Frontal cortex (tissue), 4 donors: ENCODE data around the gene DNAH17. TPM values are rescaled to one million over a fixed set of nuclear protein-coding genes. Genes with fewer than 3 reads are reported as not detected.

Experiments
- DNase-seq, 2 donors: peaks; one replicate each; pipeline ENCODE4 v3.0.0; 2012; ENCODE audit warnings: low spot score in 2 of 2
- FAIRE-seq: peaks from 2 replicates; lab custom pipeline; 2012; peaks lifted over from hg19 to GRCh38; lab: Jason Lieb, UNC
- total RNA-seq: library from RNA; depleted of rRNA; stranded (reverse); fragments of >200 nt; gene quantifications from one replicate; pipeline ENCODE4 v1.2.3, GENCODE V29; 2014
- donor health status: control.
- donor health status: control.
- donor health status: control.

The DNAH17 gene
- total RNA-seq, 1 donor from 2014 or later = under 0.01 TPM

- DNase-seq = no peak
- FAIRE-seq = no peak
These were observed 4.1 kb upstream of the DNAH17 start for GRCh38 chr17:78581304-78581703.

DNA sequence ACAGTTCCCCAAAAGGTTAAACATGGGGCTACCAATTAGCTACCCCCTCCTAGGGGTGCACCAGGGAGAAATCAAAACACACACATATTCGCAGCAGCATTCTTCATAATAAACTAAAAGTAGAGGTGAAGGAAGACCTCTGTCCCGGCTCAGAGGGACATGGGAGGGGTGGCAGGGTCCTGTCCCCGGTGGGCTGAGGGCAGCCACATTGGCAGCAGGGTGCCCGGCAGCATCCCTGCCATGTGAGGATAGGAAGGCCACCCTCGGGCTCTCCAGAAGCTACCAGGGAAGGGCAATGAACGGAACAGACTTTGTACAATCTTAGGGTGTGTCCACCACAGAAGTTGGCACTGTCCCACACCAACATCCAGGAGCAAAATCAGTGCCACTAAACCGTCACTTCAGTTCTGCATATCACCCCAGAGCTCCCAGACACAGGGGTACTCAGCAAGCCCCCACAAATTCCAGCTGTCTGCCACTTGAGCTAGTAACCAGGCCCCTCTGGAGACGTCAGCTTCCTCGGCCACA, 3.1 kb upstream of the DNAH17 start:
- FAIRE-seq (no peak), DNase-seq (no peak)

DNA sequence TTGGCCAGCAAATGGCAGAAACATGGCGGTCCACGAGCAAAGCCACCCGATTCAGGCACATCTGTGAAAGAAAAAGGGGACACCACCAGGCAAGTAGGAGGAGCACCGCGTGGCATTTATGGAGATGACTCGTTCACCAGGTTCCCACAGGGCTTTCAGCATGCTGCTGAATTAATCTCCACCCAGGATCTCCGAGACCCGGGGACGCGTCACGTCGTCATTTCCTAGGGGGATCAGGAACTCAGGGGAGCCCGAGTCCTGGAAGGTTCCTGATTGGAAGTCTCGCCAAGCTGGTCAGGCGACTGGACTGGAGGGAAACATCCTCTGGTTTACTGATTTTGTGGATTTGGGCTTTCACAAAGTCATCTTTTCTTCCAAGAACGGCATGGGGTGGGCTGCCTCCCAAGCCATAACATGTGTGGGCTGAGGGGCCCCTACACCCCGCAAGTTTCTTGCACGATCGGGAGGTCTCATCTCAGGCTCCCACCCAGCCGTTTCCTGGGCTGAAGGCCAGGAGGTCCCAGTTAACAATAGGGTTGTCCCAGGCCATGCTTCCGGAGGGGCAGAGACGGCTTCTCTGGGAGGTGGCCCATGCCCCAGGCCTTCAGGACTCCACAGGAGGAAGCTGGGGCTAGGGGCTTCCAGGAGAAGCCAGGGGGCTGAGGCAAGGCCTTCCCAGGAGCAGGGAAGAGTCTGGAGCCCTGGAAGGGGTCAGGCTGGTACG, 645 bp downstream of the DNAH17 start:
- no peak for DNase-seq
- FAIRE-seq = no peak

- no peak for DNase-seq
- FAIRE-seq = no peak
These were observed 1.3 kb downstream of the DNAH17 start for GRCh38 chr17:78575899-78576298.

- DNase-seq (no peak), FAIRE-seq (no peak)
These were observed 1.9 kb downstream of the DNAH17 start for GRCh38 chr17:78575340-78575739.

GRCh38 chr17:78573955-78574354, 3.2 kb downstream of the DNAH17 start:
- DNase-seq (no peak), FAIRE-seq (no peak)

GRCh38 chr17:78572239-78573205, 4.7 kb downstream of the DNAH17 start:
- FAIRE-seq (no peak), DNase-seq (no peak)

- no peak for FAIRE-seq
These were observed 5.9 kb downstream of the DNAH17 start for GRCh38 chr17:78571329-78571728.

GRCh38 chr17:78568494-78569115, 8.6 kb downstream of the DNAH17 start:
- FAIRE-seq = no peak

More at GRCh38 chr17:78571329-78571728, 5.9 kb downstream of the DNAH17 start:
- no peak for DNase-seq

GRCh38 chr17:78567991-78568390, 9.2 kb downstream of the DNAH17 start:
- DNase-seq = no peak
- no peak for FAIRE-seq

More at GRCh38 chr17:78568494-78569115, 8.6 kb downstream of the DNAH17 start:
- no peak for DNase-seq

- FAIRE-seq = no peak
- DNase-seq = no peak
These were observed 10.2 kb downstream of the DNAH17 start for GRCh38 chr17:78566947-78567346.

DNA sequence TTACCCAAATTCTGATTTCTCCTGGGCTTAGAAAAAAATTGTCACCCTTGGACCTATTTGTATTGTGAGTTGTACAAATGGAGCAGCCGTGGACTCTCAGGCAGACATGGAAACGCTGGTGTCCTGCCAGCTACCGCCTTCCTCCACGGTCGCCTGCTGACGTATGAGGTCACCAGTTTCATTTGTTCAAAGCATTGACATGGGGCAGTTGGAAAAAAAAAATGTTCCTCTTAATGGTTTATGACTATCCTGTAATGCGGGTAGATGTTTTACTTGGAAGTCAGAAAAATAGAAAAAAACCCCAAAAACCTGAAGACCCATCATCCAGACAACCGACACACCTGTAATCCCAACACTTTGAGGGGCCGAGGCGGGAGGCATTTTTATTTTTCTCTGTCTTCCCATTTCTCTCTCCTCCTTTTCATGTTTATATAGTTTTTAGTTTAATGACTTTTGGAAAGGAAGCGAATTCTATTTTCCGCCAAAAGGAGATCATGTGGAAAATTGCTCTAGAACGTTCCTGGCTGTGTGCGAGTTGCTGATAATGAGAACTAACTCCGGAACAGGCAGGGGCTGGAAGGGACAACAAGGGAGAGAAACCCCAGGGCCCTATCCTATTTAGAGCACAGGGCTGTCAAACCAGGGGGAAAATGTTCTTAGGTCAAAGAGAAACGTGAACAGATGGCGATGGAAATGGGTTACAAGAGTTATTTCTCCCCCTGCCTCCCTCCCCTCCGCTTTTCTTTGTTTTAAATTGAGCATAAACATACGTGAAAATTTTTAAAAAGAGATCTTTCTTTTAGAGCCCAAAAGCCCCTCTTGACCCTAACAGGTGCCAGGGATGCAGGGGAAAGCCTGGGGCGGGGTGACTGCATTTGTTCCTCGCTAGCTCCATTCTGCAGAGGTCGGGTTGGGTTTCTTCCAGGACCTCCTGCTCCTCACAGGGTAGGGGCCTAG, 13.7 kb downstream of the DNAH17 start:
- DNase-seq = no peak
- FAIRE-seq = no peak

DNA sequence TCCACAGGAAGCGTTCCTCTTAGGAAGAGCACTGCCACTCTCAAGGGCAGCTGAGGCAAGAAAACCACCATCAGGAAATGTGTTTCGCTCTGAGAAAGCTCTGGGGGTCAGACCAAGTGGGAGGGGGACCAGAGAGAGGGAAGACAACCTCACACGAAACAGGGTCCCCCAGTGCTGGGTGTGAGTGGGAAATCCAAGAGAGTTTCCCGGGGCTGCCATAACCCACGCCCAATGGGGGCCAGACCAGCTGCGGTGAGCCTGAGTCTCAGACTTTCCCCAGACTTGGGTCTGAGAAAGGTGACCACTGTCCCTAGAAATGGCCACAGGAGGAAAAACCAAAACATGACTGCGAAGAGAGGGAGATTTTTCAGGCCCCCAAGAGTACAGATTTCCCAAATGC, 14.5 kb downstream of the DNAH17 start:
- FAIRE-seq = no peak
- DNase-seq = no peak

DNA sequence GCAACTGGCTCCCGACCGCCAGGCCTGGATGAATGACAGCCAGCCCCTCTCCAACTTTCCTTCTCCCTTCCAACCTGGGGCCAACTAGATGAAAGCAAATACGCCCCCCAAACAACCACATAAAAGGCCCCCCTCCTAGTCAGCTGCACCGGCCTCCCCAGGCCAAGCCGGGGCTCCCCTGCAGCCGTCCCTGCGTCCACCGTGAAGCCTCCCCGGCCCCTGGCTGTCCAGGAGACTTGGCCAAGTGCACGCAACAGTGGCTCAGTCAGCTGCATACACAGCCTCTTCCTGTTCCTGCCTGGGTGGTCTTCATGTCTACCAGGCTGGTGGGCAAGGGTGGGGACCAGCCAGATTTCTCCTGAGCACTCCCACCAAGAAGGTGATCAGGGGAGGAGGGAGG, 16.0 kb downstream of the DNAH17 start:
- DNase-seq (no peak), FAIRE-seq (no peak)

- DNase-seq (no peak), FAIRE-seq (no peak)
These were observed 16.5 kb downstream of the DNAH17 start for GRCh38 chr17:78560731-78561130.

DNA sequence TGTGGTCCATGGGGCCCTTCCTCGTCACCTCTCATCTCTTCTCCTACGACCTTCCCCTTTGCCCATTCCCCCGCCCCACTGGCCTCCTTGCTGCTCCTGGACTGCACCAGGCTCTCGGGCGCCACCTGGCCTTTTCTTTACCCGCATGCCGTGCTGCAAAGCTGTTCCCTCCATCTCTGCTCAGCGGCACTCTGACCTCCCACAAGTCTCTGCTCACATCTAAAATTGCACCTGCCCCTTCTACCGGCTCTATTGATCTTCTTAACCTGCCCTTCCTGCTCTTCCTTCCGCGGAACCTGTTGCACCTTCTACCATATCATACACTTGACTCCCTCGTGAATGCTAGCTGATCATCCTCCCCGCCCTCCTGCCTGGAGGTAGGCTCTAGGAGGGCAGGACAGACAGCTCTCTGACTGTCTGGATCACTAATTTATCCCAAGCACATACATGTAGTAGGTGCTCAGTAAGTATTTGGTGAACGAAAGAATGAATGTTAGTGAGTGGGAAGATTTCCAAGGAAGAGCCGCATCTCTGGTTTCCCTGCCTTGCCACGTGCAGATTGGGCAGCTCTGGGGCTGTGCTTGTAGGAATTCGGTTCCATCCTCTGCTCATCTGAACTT, 17.3 kb downstream of the DNAH17 start:
- FAIRE-seq = no peak
- DNase-seq = no peak

DNA sequence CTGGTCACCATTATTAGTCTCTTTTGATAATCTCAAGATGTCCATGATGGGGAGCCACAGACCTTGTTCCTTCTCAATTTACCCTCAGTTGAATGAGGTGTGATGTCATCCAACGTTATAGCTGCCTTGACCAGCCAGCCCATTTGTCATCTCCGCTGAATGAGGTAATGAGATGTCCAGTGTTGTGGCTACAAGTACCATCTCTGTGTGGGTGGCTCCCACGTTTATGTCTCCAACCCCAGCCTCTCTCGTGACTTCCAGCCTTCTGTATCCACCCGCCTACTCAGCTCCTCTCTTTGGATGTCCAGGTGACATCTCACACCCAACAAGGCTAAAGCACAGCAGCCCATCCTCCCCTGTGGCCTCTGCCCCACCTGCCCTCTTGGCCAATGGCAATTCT, 18.2 kb downstream of the DNAH17 start:
- DNase-seq (no peak), FAIRE-seq (no peak)

DNA sequence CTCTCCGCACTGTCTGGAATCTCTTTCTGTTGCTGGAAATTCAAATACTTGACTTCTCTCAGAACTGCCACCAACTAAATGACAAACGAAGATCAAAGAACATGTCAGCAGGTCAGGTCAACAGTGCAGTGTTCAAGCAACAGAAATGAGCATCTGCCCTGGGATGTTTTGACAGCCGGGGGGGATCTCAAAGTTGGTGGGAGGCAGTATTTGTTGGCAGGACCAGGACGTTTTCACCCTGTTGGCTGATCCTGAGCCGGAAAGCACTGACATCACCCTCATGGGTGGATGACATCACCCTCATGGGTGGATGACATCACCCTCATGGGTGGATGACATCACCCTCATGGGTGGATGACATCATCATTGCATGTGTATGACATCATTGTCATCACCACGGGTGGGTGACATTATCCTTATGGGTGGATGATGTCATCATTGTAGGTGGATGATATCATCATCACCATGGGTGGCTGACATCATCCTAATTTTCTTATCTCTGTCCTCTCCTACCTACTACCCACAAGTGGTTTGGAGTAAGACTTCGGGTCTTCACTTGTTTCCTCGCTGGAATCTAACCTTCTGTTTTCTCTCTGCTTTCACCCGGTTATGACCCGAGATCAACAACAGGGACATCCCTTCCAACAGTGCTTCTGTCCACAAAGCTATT, 18.9 kb downstream of the DNAH17 start:
- peak in 1 of 2 donors; percentile 52 for DNase-seq
- FAIRE-seq = no peak
